ENCODE data around the gene RAD21L1. TPM values are rescaled to one million over a fixed set of nuclear protein-coding genes. Genes with fewer than 3 reads are reported as not detected.

RAD21L1 gene
- total and polyA plus RNA-seq, 4 donors = not detected

DNA sequence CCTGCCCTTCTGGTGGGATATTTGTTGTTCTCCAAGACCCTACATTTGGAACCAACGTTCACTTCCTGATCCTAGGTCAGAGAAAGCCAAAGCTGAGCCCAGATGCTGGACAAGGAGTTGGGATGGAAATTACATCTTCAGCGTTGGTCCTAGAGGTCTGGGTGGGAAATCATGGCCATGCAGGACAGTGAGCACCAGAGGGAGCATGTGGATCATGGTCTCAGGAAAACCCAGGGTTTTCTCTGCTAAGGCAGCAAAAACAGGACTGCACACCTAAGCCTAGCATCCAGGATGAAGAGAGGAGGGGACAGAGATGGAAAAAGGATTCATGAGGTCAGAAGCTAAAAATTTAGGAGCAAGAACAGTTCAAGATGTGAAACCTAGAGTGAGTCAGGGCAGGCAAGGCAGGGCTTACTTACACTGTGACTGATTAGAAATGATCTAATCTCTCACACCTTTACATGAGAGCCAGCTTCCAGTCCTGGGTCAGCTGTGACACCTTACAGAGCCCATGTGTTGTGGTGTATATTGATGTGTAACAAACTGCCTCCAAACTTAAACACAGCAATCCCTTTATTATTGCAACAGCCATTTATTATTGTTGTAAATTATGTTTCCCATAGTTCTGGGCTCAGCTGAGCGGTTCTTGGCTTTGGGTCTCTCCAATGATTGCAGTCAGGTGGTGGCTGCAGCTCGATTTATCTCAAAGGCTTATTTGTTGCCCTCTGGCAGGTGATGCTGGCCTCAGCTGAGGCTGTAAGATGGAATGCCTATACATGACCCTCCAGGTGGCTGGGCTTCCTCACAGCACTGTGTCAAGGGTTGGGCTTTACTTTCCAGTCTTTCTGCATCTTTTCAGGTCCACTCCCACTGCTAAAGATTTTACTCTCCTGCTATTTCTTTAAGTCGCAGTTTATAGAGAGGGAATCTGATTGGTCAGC is 16.1 kb upstream of the RAD21L1 start:
- no peaks in the 10 kb centered on the region for H3K9me3 ChIP-seq (ENCODE audit: control insufficient read depth in 4 of 4, low read length in 3 of 4)
- H3K4me3 ChIP-seq (ENCODE audit: low read depth in 1 of 3, low read length in 3 of 3) = no peak overlapping the region
- H3K27ac ChIP-seq (ENCODE audit: low read depth in 1 of 2, low read length in 2 of 2) = no peak overlapping the region
- no peaks in the 10 kb centered on the region for H3K27me3 ChIP-seq (ENCODE audit: control insufficient read depth in 4 of 4, insufficient read depth in 4 of 4, low read length in 3 of 4)
- H3K4me1 ChIP-seq (ENCODE audit: control insufficient read depth in 4 of 4, insufficient read depth in 4 of 4, low read length in 3 of 4) = no peaks in the 10 kb centered on the region
- no peak overlapping the region for H3K9ac ChIP-seq (ENCODE audit: low read depth in 1 of 2, low read length in 2 of 2)
- peak; percentile 14 for DNase-seq (ENCODE audit: low spot score)
- WGBS = 56% methylated on average over 5 of the region's 5 CpGs
- no peaks in the 10 kb centered on the region for H3K36me3 ChIP-seq (ENCODE audit: control insufficient read depth in 4 of 4, insufficient read depth in 3 of 4, low read depth in 1 of 4, low read length in 3 of 4)
- no peak for TF ChIP-seq ATF3 (IDR thresholded peaks at IDR 0.05)
- peak in 1 of 2 donors; percentile 18 for TF ChIP-seq RAD21 (IDR thresholded peaks at IDR 0.05)

DNA sequence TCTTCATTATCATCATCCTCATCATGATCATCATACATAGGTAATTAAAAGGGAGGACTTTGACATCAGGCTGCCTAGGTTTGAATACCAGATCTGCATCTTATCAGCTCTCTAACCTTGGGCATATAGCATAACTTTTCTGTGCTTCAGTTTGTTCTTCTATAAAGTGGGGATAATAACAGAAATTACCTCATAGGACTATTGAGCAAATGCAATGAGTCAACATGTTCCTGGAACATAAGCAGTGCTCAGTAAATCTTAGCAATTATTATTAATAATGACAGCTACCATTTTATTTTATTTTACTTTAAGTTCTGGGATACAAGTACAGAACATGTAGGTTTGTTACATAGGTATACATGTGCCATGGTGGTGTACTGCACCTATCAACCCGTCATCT is 15.3 kb upstream of the RAD21L1 start:
- no peak overlapping the region for H3K27ac ChIP-seq (ENCODE audit: low read depth in 1 of 2, low read length in 2 of 2)
- H3K4me1 ChIP-seq (ENCODE audit: control insufficient read depth in 4 of 4, insufficient read depth in 4 of 4, low read length in 3 of 4) = no peaks in the 10 kb centered on the region
- H3K4me3 ChIP-seq (ENCODE audit: low read depth in 1 of 3, low read length in 3 of 3) = no peak overlapping the region
- DNase-seq (ENCODE audit: low spot score) = no peak
- 89% methylated on average over 1 of the region's 1 CpG for WGBS
- no peaks in the 10 kb centered on the region for H3K9me3 ChIP-seq (ENCODE audit: control insufficient read depth in 4 of 4, low read length in 3 of 4)
- H3K27me3 ChIP-seq (ENCODE audit: control insufficient read depth in 4 of 4, insufficient read depth in 4 of 4, low read length in 3 of 4) = no peaks in the 10 kb centered on the region
- H3K9ac ChIP-seq (ENCODE audit: low read depth in 1 of 2, low read length in 2 of 2) = no peak overlapping the region
- TF ChIP-seq HNF4G (IDR thresholded peaks at IDR 0.05) (no peak), RAD21 (IDR thresholded peaks at IDR 0.05) (no peak), TAF1 (conservative IDR thresholded peaks at IDR 0.05) (no peak), FOXA2 (IDR thresholded peaks at IDR 0.05) (no peak), EGR1 (IDR thresholded peaks at IDR 0.05; ENCODE audit: low read depth in 2 of 2) (no peak), ATF3 (IDR thresholded peaks at IDR 0.05) (no peak), RXRA (IDR thresholded peaks at IDR 0.05) (no peak), JUND (IDR thresholded peaks at IDR 0.05) (no peak), HNF4A (conservative IDR thresholded peaks at IDR 0.05) (no peak)
- H3K36me3 ChIP-seq (ENCODE audit: control insufficient read depth in 4 of 4, insufficient read depth in 3 of 4, low read depth in 1 of 4, low read length in 3 of 4) = no peaks in the 10 kb centered on the region

DNA sequence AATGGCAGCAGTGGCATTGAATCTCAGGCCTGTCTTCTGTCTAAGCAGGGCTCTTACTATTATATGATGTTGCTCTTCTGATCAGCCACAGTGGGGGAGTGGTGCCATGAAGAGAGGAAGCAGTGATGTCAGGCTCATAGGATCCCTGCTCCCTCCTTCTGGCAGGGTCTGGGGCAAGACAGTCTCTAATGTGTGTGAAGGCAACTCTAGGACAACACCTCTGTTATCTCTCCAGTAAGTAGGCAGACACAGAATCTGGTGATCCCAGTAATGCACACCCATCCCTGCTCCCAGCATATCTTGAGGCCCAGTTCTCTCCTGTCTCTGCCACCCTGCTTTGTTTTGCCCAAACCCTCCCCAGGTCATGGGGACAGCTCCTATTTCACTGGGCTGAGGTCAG is 13.8 kb upstream of the RAD21L1 start:
- Histone ChIP-seq H3K4me1 (ENCODE audit: control insufficient read depth in 4 of 4, insufficient read depth in 4 of 4, low read length in 3 of 4) (no peaks in the 10 kb centered on the region), H3K27ac (ENCODE audit: low read depth in 1 of 2, low read length in 2 of 2) (no peak overlapping the region), H3K9me3 (ENCODE audit: control insufficient read depth in 4 of 4, low read length in 3 of 4) (no peaks in the 10 kb centered on the region), H3K36me3 (ENCODE audit: control insufficient read depth in 4 of 4, insufficient read depth in 3 of 4, low read depth in 1 of 4, low read length in 3 of 4) (no peaks in the 10 kb centered on the region), H3K9ac (ENCODE audit: low read depth in 1 of 2, low read length in 2 of 2) (no peak overlapping the region), H3K4me3 (ENCODE audit: low read depth in 1 of 3, low read length in 3 of 3) (no peak overlapping the region), H3K27me3 (ENCODE audit: control insufficient read depth in 4 of 4, insufficient read depth in 4 of 4, low read length in 3 of 4) (no peaks in the 10 kb centered on the region)
- no peak for TF ChIP-seq HNF4A (conservative IDR thresholded peaks at IDR 0.05)
- TF ChIP-seq, protein P1, sequence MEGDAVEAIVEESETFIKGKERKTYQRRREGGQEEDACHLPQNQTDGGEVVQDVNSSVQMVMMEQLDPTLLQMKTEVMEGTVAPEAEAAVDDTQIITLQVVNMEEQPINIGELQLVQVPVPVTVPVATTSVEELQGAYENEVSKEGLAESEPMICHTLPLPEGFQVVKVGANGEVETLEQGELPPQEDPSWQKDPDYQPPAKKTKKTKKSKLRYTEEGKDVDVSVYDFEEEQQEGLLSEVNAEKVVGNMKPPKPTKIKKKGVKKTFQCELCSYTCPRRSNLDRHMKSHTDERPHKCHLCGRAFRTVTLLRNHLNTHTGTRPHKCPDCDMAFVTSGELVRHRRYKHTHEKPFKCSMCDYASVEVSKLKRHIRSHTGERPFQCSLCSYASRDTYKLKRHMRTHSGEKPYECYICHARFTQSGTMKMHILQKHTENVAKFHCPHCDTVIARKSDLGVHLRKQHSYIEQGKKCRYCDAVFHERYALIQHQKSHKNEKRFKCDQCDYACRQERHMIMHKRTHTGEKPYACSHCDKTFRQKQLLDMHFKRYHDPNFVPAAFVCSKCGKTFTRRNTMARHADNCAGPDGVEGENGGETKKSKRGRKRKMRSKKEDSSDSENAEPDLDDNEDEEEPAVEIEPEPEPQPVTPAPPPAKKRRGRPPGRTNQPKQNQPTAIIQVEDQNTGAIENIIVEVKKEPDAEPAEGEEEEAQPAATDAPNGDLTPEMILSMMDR (IDR thresholded peaks at IDR 0.05; ENCODE audit: low read depth, low read length, missing input control) = no peak
- no peak for TF ChIP-seq ZBTB33 (IDR thresholded peaks at IDR 0.05)
- no peak for TF ChIP-seq YY1 (IDR thresholded peaks at IDR 0.05)
- no peak for TF ChIP-seq EGR1 (IDR thresholded peaks at IDR 0.05; ENCODE audit: low read depth in 2 of 2)
- no peak for TF ChIP-seq RXRA (IDR thresholded peaks at IDR 0.05)
- no peak for TF ChIP-seq MAX (IDR thresholded peaks at IDR 0.05)
- no peak for TF ChIP-seq RAD21 (IDR thresholded peaks at IDR 0.05)
- TF ChIP-seq NR2F2 (IDR thresholded peaks at IDR 0.05) = no peak
- no peak for TF ChIP-seq HNF4G (IDR thresholded peaks at IDR 0.05)
- TF ChIP-seq FOXA2 (IDR thresholded peaks at IDR 0.05) = no peak
- no peak for TF ChIP-seq SP1 (IDR thresholded peaks at IDR 0.05)
- TF ChIP-seq, protein P2, sequence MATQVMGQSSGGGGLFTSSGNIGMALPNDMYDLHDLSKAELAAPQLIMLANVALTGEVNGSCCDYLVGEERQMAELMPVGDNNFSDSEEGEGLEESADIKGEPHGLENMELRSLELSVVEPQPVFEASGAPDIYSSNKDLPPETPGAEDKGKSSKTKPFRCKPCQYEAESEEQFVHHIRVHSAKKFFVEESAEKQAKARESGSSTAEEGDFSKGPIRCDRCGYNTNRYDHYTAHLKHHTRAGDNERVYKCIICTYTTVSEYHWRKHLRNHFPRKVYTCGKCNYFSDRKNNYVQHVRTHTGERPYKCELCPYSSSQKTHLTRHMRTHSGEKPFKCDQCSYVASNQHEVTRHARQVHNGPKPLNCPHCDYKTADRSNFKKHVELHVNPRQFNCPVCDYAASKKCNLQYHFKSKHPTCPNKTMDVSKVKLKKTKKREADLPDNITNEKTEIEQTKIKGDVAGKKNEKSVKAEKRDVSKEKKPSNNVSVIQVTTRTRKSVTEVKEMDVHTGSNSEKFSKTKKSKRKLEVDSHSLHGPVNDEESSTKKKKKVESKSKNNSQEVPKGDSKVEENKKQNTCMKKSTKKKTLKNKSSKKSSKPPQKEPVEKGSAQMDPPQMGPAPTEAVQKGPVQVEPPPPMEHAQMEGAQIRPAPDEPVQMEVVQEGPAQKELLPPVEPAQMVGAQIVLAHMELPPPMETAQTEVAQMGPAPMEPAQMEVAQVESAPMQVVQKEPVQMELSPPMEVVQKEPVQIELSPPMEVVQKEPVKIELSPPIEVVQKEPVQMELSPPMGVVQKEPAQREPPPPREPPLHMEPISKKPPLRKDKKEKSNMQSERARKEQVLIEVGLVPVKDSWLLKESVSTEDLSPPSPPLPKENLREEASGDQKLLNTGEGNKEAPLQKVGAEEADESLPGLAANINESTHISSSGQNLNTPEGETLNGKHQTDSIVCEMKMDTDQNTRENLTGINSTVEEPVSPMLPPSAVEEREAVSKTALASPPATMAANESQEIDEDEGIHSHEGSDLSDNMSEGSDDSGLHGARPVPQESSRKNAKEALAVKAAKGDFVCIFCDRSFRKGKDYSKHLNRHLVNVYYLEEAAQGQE (IDR thresholded peaks at IDR 0.05) = no peak
- no peak for TF ChIP-seq ATF3 (IDR thresholded peaks at IDR 0.05)
- TF ChIP-seq GABPA (IDR thresholded peaks at IDR 0.05 in 1 of 2, conservative IDR thresholded peaks at IDR 0.05 in 1 of 2) = no peak
- TF ChIP-seq FOXA1 (IDR thresholded peaks at IDR 0.05) = no peak
- no peak for TF ChIP-seq TAF1 (conservative IDR thresholded peaks at IDR 0.05)
- no peak for TF ChIP-seq JUND (IDR thresholded peaks at IDR 0.05)
- peak; percentile 39 for DNase-seq (ENCODE audit: low spot score)

Measured in liver (tissue), 9 donors.